Activated gamma-delta T cell treated with Interleukin-2 at 50 U/mL for 16 hours (primary cell): ENCODE measurements around the gene ST6GALNAC4.

Experiments
- DNase-seq: peaks from one replicate; pipeline ENCODE4 v3.0.0-alpha.2; 2020

Gene ST6GALNAC4, protein sequence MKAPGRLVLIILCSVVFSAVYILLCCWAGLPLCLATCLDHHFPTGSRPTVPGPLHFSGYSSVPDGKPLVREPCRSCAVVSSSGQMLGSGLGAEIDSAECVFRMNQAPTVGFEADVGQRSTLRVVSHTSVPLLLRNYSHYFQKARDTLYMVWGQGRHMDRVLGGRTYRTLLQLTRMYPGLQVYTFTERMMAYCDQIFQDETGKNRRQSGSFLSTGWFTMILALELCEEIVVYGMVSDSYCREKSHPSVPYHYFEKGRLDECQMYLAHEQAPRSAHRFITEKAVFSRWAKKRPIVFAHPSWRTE

DNA sequence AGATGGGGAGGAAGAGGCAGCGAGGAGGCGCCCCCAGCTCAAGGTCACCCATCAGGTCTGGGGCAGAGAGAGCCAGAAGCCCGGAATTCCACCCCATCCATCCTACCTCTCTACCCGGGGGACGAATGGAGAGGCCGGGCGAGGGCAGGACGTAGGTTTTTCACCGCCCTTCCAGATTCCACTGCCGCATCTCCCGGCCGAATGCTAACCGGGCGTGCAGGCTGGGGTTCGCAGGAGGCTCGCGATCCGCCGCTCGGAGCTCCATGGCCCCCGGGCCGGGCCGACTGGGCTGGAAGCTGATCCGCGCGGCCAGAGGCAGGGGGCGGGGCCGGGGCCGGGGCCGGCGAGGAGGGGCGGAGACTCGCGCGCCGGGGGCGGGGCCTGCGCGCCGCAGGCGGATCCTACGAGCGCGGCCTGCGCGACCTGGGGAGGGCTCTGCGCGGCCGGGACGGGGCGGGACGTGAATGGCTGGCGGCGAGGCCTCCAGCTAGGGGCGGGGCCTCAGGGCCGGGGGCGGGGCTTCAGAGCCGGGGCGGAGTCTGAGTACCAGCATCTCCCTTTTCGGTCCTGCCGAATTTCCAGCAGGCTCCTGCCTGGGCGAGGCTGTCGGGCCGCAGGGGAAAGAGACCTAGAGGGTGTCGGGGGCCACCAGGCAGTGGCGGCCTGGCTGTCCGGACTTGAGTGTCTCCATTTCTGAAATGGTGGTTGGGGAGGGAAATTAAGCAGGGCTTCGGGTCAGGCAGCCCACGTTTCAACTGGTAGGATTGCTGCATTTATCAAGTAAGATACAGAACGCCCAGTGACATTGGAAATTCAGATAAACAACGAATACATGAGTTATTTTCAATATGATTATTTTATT is at the start of gene ST6GALNAC4:
Gene ST6GALNAC4 (minus strand): TSS at position 322 of the 862 bp plus-strand sequence. CDS start 622 bp downstream, outside the sequence.
- DNase-seq = peak; percentile 96

DNA sequence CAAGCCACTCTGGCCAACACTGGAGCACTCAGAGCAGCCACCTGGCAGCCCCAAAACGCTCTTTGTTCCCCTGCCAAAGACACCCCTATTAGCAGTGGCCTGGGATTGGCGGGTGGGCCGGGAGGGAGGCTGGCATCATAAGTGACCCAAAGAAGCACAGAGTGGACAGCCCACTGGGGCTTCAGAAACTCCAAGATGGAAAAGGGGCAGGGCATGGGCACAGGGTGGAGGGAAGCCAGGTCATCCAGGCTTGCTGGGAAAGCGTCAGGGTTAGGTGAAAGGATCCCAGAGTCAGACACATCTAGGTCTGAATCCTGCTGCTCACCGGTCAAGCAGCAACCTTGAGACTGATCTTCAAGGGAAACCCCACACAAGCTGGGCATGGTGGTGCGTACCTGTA is 49.1 kb upstream of the ST6GALNAC4 start:
- no peak for DNase-seq

DNA sequence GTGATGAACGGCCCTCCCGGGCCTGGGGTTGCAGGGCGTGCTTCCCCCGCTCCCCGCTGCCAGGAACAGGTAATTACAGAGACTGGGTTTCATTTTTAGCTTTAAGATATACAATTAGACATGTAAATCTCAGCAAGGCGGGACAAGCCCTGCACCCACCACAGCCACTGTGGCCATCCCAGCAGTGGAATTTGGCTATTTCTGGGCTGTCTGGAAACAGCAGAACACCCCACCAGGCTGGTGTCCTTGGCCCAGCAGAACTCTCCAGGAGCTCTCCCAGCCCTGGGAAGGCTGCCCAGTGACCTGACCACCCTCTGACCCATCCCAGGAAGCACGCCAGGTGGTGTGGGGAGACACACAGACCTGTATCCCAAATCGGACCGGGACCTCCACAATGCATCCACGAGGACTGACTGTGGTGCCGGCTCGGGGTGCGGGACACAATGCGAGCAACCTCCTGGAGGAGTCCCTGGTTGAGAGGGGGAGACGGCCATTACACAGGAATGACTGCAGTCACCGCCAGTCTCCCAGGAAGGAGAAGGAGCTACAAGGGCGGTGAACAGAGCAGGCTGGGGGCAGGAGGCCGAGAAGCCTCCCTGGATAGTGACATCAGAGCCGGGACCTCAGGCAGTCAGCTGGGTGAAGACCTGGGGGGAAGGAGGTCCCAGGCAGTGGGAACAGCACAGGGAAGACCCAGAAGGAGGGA is 46.7 kb upstream of the ST6GALNAC4 start:
- no peak for DNase-seq

DNA sequence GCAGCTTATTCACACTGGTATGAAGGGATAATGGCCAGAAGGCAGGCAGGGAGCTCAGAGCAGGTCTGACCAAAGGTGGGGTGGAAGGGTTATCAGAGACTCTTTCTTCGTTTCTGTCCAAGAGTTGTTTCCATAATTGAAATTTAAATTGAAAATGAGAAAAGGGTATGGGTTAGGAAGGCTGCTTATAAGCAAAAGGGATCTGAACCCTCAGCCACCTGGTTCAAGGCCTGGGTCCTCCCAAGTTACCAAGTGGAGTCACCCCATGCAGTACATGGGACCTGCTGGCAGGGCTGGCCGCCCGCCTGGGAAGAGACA is 46.2 kb upstream of the ST6GALNAC4 start:
- DNase-seq = no peak

DNA sequence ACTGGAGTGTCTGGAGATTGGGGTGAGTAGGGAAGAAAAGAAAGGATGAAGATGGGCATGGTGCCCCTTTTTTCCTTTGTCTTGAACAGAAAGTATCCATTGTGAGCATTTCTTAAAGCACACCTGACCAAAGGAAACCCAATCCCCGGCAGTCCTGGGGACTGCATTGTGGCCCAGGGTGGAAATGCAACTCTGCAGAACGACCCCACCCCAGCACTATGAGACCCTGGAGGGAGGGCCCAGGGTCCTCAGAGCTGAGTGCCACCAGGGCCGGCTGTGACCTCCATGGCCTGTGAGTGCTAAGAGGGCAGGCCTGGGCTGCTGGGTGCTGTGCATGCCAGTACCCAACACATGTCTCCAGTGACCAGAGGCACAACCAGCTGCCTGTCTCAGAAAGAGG is 45.4 kb upstream of the ST6GALNAC4 start:
- DNase-seq = no peak

DNA sequence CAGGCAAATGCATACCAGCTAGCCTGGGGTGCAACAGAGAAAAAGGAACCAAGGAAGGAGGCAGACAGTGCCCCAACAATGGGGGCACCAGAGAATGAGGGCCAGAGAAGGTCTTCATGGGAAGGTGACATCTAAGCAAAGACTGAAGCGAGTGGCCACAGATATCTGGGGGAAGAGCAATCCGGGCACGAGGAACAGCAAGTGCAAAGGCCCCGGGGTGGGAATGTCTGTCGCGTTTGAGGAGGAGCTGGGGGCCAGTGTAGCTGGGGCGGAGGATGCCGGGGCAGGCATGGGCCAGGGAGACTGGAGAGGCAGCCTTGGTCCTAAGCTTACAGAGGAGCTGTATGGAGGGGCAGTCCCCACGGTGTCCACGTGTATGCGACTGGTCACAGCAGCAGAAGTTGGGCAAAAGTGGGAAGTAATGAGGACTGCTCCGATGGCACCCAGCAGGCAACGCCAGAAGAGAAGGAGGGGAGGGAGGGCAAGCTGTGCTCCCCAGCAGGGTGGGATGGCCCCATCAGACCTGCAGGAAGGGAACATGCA is 44.8 kb upstream of the ST6GALNAC4 start:
- DNase-seq = no peak

DNA sequence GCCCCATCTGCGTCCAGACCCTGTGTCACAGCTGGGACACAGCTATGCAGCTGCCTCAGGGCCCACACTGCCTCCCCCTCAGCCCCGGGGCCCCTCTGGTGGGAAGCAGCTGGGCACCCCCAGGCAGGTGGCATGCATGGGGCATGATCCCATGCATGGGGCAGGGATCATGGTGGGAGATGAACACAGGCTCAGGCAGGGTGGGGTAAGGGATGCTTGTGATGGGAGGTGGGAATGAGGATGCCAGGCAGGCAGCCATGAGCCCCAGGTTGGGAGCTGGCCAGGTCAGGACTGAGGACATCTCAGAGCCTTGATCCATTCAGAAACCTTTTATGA is 44.3 kb upstream of the ST6GALNAC4 start:
- no peak for DNase-seq

DNA sequence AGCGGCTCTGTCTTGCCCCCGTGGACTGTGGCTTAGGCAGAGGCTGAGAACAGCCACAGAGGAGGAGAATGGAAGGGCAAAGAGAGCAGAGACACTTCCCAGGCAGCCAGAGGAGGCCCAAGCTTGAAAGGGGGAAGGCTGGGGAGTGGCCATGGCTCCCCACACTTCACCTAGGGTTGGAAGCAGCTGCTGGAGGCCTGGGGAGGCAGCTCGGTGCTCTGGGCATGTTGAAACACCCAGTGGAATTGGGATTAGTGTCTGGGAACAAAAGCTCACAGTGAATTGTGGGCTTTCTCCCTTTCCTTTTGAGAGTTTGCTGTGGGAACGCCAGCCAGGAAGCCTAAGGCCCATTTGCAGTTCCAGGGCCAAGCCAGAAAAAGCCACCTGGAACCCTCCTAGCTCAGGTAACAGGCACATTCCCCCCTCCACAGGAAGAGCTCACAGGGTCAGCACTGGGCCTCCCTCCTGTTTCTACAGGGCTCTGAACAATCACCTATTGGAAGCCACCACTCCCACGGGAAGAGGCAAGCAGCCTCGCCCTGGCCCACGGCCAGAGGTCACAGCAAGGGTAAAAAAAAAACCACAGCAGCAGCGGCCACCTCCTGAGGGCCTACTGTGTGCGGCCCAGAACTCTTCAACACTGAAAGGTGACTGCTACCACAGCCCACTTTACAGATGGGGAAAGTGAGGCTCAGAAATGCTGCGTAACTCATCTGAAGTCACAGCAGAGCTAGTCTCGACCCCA is 43.7 kb upstream of the ST6GALNAC4 start:
- no peak for DNase-seq

DNA sequence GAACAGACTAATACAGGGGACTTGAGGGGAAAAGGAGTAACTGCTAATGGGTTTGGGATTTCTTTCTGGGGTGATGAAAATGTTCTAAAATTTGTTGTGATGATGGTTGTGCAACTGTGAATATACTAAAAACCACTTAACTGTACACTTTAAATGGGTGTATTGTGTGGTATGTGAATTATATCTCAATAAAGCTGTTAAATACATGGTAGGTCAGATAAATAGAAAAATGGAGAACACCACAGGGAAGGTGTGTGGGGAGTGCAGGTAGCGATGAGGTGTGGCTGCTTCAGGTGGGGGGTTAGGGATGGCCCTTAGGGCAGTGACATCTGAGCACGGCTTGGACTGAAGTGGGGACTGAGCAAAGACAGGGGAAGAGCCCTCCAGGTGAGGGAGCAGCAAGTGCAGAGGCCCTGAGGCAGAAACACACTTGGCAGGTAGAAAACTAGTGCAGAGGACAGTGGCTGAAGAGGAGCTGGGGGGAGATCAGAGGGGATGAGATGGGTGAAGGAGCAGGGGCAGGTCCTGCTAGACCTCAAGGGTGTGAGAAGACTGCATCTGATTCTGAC is 43.1 kb upstream of the ST6GALNAC4 start:
- no peak for DNase-seq

DNA sequence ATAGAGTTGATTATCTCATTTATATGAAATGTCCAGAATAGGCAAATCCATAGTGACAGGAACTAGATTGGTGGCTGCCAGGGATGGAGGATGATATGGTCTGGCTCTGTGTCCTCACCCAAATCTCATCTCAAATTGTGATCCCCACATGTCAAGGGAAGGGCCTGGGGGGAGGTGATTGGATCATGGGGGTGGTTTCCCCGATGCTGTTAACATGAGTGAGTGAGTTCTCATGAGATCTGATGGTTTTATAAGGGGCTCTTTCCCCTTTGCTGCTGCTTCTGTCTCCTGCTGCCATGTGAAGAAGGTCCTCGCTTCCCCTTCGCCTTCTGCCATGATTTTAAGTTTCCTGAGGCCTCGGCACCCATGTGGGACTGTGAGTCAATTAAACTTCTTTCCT is 42.6 kb upstream of the ST6GALNAC4 start:
- no peak for DNase-seq

DNA sequence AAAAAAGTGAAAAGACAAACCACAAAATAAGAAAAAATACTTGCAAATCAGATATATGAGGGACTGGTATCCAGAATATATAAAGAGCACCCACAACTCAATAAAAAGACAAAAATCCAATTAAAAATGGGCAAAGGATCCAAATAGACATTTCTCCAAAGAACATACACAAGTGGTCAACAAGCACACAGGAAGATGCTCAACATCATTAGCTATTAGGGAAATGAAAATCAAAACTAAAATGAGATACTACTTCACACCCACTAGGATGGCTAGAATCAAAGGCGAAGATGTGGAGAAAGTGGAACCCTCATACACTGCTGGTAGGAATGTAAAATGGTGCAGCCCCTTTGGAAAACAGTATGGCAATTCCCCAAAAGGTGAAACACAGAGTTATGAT is 41.9 kb upstream of the ST6GALNAC4 start:
- no peak for DNase-seq

DNA sequence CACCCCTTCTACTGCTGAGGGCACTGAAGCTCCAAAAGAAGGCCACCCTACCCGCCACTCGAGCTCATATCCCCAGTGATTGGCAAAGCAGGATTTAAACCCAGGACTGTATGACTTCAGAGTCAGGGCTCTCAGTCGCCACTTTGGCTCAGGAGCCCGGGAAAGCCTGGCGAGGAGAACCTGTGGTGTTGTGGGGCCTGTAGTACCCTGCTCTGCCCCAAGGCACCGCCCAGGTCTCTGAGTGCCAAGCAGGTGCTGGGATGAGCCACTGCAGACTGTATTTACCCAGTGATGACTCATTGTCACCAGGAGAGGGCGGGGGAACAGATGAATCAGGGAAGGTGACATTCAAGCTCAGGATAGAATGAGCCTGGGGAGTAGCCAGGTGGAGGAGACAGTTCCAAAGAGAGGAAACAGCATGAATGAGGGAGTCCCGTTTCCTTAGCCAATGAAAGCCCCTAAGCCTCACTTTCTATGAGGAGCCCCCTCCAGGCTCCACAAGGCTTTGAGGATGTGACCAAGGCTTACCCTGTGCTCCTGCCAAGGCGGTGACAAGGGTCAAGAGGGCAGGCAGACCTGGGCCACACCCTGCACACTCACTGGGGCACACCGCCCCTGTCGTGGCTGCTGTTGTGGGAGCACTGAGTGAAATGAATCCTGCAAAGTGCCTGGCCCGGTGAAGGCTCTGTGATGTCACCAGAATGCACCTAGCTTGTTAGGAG is 38.6 kb upstream of the ST6GALNAC4 start:
- DNase-seq = peak; percentile 78

DNA sequence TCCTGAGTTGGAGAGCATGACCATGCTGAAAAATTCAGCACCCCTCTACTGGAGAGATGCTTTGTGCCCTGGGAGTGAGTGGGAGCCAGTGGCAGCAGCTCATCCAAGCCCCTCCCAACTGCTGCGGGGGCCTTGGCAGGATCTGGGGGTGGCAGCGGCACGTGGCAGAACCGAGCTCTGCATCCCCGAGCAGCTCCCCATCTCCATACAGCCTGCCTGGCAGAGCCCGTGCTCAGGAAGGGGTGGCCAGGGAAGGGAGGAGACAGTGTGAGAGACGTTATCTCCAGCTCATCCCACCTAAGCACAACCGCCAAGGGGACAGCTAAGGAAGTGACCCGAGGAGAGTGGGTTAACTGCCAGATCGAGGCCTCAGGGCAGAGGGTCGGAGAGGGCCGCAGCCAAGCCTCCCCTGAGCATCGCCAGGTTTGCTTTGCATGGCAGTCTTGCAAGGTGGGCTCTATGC is 38.0 kb upstream of the ST6GALNAC4 start:
- no peak for DNase-seq

DNA sequence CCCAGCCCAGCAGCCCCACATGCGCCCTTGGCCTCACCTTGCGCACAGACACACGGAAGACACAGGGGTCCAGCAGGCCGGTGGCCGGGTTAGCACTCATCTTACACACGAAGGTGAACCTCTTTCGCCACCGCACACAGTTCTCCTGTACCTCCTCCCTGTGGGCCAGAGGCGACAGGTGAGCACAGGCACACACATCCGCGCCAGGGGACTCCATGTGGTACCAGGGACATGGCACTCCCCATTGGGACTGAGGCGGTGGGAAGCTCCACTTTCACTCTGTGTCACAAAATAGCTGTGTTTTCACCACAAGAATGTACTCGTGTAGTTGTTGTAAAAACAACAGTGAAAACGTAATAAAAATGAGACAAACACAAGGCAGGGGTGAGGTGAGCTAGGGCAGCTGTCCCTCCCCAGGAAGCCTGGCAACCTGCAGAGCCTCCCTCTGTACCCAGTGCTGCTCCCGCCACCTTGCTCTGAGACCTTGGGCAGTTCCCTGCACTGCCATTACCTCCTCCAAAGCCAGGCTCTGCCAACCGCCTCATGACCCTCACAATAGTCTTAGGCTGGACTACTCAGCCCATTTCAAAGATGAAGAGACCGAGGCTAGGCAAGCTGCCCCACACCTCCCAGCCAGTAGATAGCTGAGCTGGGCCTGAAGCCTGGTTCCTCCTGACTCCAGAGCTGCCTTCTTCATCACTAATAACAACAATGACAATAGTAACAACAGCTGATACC is 37.1 kb upstream of the ST6GALNAC4 start:
- no peak for DNase-seq

DNA sequence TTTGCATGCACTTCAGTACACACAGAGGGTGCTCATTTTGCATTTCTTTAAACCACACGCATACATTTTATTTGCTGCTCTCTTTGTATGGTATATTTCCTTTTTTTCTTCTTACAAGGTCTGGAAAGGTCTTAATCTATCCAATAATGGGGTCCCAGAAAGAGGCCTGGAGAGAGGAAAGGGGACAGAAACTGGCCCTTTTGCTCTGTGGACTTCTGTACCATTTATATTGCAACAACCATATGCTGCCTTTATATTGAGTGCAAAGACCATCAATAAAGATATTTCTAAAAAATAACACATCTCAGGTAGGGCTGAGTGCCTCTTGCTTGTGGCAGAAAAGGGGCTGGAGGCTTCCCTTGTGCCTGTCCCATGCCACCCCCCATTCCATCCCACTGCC is 36.3 kb upstream of the ST6GALNAC4 start:
- DNase-seq = no peak

DNA sequence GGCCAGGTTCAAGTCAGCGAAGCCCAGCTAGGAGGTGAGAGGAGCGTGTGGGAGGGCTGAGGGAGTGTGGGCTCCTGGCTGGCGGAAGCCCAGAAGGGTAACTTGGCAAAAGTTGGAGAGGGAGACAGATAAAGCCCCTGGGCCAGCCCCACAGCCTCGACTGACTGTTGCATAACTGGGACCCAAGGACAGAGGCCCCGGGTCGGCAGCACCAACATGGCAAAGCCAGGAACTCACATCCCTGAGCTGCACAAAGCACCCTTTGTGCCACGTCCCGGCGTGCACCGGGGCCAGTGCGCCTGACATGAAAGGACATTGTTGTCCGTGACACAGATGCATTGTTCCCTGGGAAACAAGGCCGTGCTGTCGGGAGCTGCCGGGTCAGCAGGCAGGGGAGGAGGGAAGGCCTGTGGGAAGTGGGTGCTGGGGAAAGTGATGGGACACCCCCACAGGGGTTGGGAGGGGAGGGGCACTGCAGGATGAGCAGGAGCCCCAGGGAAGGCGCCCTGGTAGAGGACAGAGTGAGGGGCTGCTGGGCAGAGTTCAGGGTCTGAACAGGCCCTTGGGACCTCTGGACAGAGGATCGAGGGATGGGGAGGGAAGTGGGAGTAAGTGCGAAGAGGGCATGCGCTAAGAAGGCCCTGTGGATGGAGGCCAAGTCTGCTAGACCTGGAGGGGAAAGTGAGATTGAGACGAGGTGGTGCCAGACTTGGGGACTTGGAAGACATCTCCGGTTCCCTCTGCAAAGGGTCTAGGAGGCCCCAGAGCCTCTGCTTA is 33.9 kb upstream of the ST6GALNAC4 start:
- no peak for DNase-seq

DNA sequence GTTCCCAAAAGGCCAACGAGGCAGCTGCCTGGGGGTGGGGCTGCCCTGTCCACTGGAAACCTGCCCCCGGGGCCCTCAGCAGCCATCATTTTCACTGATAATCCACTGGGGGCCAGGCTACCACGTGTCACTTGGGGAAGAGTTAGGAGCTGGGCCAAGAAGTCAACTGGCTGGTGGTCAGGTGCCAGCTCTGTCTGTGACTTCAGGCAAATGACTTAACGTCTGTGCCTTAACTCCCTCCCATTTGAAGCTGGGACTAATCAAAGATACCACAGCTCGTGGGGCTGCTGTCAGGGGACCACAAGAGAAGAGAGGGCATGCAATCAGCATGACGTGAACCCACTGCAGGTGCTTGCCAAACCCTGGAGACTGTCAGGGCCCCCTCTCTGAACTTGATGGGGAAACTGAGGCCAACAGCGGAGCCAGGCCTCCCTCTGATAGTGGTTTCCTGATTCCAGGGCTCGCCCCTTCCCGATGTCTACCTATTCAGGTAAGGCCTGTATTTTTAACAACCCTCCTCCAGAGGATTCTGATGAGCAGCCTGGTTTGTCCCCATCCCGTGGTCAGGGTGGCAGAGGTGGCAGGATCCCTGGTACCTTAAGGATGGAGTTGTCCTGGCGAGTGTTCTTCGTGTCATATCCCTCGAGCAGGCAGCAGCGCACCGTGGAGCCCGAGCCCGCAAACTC is 33.1 kb upstream of the ST6GALNAC4 start:
- no peak for DNase-seq

DNA sequence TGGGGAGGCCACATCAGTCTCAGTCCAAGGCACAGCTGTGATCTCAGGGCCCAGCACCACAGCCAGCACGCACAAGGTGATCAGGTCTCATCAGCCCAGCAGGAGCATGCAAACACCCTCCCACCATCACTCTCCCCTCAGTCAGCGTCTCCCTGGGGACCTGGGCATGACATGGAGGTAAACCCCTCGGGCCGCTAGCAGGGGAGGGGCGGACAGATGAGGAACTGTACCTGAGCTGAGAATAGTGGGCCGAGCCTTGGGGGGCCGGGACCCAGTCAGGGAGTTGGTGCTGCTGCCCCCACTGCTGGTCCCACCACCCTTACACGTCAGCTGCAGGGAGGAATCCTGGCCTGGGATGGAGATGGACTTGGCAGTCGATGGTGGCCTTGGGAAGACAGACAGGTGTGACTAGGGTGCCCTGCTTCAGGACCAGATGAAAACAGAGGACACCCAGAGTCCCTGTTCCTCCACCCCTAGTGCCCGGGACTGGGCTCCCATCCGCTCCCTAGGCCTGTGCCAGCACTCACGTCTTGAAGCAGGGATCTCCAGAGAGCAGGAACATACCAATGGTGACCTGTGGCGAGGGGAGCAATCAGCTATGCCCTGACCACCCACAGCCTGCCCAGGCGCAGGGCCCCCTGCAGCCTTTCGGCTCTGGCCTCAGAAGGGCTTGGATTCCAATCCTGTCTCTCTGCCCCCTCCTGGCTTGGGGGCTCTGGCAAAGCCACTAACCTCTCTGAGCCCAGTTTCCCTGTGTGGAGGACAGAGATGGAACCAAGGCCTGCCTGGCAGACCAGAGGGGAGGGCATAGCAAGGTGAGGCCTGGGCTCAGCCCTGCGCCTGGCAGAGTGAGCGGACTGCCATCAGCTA is 31.2 kb upstream of the ST6GALNAC4 start:
- no peak for DNase-seq

DNA sequence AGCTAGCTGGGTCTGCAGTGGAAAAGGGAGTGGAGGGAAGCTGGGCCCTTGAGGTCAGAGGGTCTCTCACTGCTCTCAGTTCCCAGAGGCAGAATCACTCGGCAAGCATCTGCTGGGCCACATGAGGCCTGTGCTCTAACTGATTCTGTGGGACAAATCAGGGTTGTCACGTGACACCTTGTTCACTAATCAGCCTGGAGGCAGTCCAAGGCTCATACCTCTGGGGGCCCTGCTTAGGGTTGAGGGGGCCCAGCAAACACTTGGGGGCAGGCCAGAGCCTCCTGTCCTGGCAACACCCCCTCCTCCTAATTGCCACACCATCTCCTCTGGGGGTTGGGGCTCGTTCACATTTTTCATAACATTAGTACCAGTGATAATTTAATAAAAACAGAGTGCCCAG is 29.9 kb upstream of the ST6GALNAC4 start:
- DNase-seq = no peak
